HG03439 (cell line): ENCODE measurements around the gene STK32B.
"Not testable (repeated sequence)": the region's sequence is repeated elsewhere in the genome, so short reads cannot be mapped to it uniquely, and the experiment has no call there.

Experiments
- ATAC-seq: cut with Tn5 transposase; IDR thresholded peaks from one replicate; pipeline ENCODE4 v1.9.1; 2021; ENCODE audit warnings: mild to moderate bottlenecking, moderate library complexity; ENCODE audit not compliant: unreplicated experiment

STK32B gene

DNA sequence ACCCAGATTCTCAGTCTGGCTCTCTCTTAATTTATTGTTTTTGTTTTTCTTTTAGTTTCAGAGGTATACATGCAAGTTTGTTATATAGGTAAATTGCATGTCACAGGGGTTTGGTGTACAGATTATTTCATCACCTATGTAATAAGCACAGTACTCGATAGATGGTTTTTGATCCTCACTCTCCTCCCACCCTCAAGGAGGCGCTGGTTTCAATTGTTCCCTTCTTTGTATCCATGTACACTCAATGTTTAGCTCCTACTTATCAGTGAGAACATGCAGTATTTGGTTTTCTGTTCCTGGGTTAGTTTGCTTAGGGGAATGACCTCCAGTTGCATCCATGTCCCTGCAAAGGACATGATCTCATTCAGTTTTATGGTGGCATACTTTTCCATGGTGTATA is 198.4 kb downstream of the STK32B start:
- ATAC-seq = no peak

DNA sequence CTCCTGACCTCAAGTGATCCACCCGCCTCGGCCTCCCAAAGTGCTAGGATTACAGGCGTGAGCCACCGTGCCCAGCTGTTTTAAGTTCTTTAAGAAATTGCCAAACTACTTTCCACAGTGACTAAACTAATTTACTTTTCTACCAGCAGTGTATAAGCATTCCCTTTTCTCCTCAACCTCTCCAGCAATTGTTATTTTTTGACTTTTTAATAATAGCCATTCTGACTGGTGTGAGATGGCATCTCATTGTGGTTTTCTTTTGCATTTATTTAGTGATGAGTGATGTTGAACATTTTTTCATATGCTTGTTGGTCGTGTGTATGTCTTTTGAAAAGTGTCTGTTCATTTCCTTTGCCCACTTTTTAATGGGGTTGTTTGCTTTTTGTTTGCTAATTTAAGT is 199.3 kb downstream of the STK32B start:
- not testable (repeated sequence) for ATAC-seq

DNA sequence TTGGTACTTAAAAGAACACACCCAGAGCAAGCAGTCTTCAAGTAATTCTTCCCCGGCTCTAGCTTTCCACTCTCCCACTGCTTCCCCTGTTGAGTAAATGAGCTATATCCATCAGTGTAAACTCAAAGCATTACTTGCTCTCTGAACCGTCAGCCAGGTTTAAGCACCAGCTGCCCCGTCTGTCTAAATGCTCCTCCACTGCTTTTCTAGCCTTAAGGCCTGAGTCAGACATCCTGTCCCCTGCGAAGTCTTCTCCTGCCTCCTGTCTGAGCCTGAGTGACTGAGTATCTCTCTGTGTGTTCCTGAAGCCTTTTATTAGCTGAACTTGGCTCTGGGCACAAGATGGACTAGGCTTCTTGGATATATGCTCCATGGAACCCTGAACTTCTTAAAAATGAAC is 205.1 kb downstream of the STK32B start:
- ATAC-seq = no peak

- ATAC-seq = no peak
Measured at GRCh38 chr4:5257086-5257485, 205.8 kb downstream of the STK32B start.

- no peak for ATAC-seq
Measured at GRCh38 chr4:5259471-5259870, 208.2 kb downstream of the STK32B start.

- ATAC-seq = no peak
Measured at GRCh38 chr4:5260121-5260520, 208.8 kb downstream of the STK32B start.

DNA sequence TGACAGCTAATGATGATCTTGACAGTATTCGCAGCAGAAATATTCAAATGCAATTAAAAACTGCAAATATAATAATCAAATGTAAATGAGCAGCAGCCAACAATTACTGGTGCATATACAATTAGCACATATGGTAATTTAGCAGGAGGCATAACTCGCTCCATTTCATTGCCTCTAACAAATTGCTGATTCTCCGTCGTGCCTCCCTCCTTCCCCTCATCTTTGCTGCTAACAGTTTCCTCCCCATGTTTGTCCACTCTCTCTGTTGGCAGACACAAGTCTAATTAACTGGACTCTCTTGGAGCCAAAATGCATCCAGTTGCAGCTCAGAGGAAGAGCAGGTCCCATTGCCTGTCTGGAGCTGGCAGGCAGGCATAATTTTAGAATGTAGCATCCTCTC is 210.6 kb downstream of the STK32B start:
- no peak for ATAC-seq

GRCh38 chr4:5266991-5267390 is 215.7 kb downstream of the STK32B start:
- no peak for ATAC-seq

GRCh38 chr4:5267408-5267807 is 216.1 kb downstream of the STK32B start:
- no peak for ATAC-seq

GRCh38 chr4:5276475-5277075 is 225.3 kb downstream of the STK32B start:
- no peak for ATAC-seq

GRCh38 chr4:5277079-5277478 is 225.8 kb downstream of the STK32B start:
- ATAC-seq = no peak

GRCh38 chr4:5278213-5278612 is 226.9 kb downstream of the STK32B start:
- no peak for ATAC-seq

GRCh38 chr4:5280069-5280468 is 228.8 kb downstream of the STK32B start:
- ATAC-seq = not testable (repeated sequence)

DNA sequence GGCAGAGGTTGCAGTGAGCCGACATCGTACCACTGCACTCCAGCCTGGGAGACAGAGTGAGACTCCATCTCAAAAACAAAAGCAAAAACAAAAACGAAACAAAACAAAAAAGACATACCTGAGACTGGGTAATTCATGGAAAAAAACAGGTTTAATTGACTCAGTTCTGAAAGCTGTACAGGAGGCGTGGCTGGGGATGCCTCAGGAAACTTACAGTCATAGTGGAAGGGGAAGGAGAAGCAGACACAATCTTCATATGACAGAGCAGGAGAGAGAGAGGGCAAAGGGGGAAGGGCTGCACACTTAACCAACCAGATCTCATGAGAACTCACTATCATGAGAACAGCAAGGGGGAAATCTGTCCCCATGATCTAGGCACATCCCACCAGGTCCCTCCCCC is 229.5 kb downstream of the STK32B start:
- no peak for ATAC-seq

DNA sequence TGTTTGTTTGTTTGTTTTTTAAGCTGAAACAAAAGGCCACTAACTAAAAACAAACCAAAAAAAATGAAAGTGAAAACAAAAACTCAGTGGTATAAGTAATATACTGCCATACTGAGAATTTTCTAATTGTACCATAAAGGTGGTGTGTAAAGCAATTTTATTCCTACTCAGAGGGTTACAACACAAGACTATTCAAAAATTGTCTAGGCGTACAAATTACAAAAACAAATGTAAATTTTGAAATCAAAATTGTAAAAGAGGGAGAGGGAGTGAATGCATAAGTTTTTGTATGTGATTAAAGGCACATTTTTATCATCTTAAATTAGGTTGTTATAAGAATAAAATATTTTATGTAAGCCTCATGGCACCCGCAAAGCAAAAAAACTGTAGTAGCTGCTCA is 232.6 kb downstream of the STK32B start:
- ATAC-seq = no peak

- no peak for ATAC-seq
Measured at GRCh38 chr4:5284517-5284916, 233.2 kb downstream of the STK32B start.

DNA sequence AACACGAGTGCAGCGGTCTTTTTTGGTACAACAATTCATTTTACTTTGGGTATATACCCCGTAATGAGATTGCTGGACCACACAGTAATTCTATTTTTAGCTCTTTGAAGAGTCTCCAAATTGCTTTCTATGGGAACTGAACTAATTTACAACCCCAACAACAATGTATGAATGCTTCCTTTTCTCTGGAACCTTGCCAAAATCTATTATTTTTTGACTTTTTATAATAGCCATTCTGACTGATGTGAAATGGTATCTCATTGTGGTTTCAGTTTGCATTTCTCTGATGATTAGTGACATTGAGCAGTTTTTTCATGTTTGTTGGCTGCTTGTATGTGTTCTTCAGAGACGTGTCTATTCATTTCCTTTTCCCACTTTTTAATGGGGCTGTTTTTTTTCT is 240.8 kb downstream of the STK32B start:
- ATAC-seq = no peak

- not testable (repeated sequence) for ATAC-seq
Measured at GRCh38 chr4:5298000-5298787, 246.9 kb downstream of the STK32B start.

DNA sequence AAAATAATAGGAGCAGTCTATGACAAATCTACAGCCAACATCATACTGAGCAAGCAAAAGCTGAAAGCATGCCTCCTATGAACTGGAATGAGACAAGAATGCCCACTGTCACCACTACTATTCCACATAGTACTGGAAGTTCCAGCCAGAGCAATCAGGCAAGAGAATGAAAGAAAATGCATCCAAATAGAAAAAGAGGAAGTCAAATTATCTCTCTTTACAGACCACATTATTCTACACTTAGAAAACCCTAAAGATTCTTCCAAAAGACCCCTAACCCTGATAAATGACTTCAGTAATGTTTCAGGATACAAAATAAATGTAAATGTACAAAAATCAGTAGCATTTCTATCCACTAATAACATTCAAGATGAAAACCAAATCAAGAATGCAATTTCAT is 249.0 kb downstream of the STK32B start:
- ATAC-seq = no peak

GRCh38 chr4:5307928-5308327 is 256.6 kb downstream of the STK32B start:
- no peak for ATAC-seq

GRCh38 chr4:5322321-5322720 is 271.0 kb downstream of the STK32B start:
- no peak for ATAC-seq

DNA sequence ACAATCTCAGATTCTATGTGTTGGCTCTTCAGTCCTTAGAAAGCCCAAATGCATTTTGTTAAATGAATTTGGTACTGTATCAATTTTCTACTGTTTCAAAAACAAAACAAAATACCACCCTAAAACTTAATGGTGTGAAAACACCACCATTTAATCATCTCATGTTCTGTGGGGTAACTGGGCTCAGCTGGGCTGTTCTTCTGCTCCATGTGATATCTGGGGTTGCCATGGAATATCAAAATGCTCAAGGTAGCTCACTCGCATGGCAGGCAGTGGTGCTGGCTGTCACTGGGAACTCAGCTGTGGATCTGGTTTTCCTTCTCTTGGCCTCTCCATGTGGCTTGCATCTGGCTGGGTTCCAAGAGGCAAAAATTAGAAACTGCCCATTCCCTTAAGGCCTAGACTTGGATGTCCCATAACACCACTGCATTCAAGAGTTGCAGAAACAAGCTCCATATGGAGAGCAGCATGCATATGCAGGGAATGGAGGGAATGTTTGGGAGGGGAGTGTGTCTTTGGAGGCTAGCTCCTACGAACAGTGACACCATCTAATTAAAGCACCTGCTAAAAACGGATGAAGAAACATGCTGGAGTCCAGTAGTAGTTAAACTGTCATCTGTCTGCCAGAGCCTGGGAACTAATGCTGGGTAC is 279.2 kb downstream of the STK32B start:
- ATAC-seq = no peak
